ENCODE results near the gene AGFG2.

DNA sequence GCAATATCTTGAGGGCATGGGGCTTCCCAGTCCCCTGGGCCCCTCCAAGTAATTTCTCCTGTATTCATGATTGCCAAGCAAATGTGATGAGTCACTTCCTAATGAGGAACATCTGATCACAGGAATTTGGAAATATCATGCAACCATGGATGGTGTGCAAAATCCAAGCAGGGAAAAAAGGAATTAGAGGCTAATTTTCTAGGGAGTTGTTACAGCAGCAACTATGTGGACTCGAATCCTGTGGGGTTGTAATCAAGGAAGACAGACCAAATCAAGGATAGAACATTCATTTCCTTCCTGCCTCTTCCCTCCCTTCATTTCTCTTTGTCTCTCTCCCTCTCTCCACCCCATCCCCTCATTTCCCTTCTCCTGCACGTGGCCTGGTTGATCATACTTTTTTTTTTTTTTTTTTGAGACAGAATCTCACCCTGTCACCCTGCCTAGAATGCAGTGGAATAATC, 23.9 kb upstream of the AGFG2 start:
- TF ChIP-seq ZNF121 (tag by site-specific recombination; IDR thresholded peaks at IDR 0.05), result no peak
- TF ChIP-seq KLF1 (tag by site-specific recombination; IDR thresholded peaks at IDR 0.05), result no peak
- no peak for TF ChIP-seq ZBTB10 (tag by site-specific recombination; IDR thresholded peaks at IDR 0.05)
- no peak for TF ChIP-seq CTCF (tag by site-specific recombination; IDR thresholded peaks at IDR 0.05)
- no peak for TF ChIP-seq GLI4 (tag by site-specific recombination; IDR thresholded peaks at IDR 0.05)
- TF ChIP-seq ZNF670 (tag by site-specific recombination; IDR thresholded peaks at IDR 0.05; ENCODE audit: low read depth), result no peak
- no peak for TF ChIP-seq TRIM28 (IDR thresholded peaks at IDR 0.05; ENCODE audit: borderline replicate concordance, low read length)
